HEK293T (cell line): Measurements from ENCODE around the gene WFS1.

Experiments used
- ARNT ChIP-seq: fragments of 450-650 bp; IDR thresholded peaks from 2 replicates; pipeline ENCODE4 v1.6.1; 2017; ENCODE audit warnings: mild to moderate bottlenecking
- BHLHE40 ChIP-seq: fragments of 450-650 bp; IDR thresholded peaks from 2 replicates; pipeline ENCODE4 v1.6.1; 2016; ENCODE audit warnings: mild to moderate bottlenecking, moderate library complexity, borderline replicate concordance
- CTBP1 ChIP-seq: fragments of 450-650 bp; IDR thresholded peaks from 2 replicates; pipeline ENCODE4 v1.6.1; 2016; ENCODE audit warnings: borderline replicate concordance
- ELF4 ChIP-seq: fragments of 450-650 bp; IDR thresholded peaks from 2 replicates; pipeline ENCODE4 v1.6.1; 2017; ENCODE audit warnings: antibody characterized with exemption
- FOXA1 ChIP-seq: fragments of 450-650 bp; IDR thresholded peaks from 2 replicates; pipeline ENCODE4 v1.6.1; 2016; ENCODE audit warnings: mild to moderate bottlenecking
- FOXK2 ChIP-seq: fragments of 450-650 bp; IDR thresholded peaks from 2 replicates; pipeline ENCODE4 v1.6.1; 2016; ENCODE audit warnings: mild to moderate bottlenecking
- FOXM1 ChIP-seq: fragments of 450-650 bp; IDR thresholded peaks from 2 replicates; pipeline ENCODE4 v1.6.1; 2017; ENCODE audit warnings: mild to moderate bottlenecking, borderline replicate concordance
- LEF1 ChIP-seq: fragments of 450-650 bp; IDR thresholded peaks from 2 replicates; pipeline ENCODE4 v1.6.1; 2017; ENCODE audit warnings: mild to moderate bottlenecking, borderline replicate concordance
- SP1 ChIP-seq: fragments of 450-650 bp; IDR thresholded peaks from 2 replicates; pipeline ENCODE4 v1.6.1; 2017
- SUZ12 ChIP-seq: fragments of 450-650 bp; IDR thresholded peaks from 2 replicates; pipeline ENCODE4 v1.6.1; 2016; ENCODE audit warnings: mild to moderate bottlenecking
- TARDBP ChIP-seq: fragments of 450-650 bp; IDR thresholded peaks from 2 replicates; pipeline ENCODE4 v1.6.1; 2016
- TF ChIP-seq, protein P1 (sequence below): fragments of 450-650 bp; IDR thresholded peaks from 2 replicates; pipeline ENCODE4 v1.6.1; 2016

DNA sequence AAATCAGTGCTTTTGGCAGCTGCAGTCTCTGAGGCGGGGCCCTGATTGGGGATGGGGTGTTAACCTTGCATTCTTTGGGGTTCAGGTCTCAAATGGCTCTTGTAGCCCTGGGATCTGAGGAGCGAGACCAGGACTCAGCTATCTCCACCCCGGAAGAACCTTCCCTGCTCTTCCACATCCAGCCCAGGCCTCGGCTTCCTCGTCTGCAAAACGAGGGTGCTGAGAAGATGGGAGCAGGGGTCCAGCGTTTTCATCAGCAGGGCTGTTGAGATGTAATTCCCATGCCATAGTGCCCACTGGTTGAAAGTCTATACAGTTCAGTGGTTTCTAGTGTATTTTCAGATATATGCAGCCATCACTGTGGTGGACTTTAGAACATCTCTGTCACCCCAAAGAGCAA is 34.6 kb upstream of the WFS1 start:
- TF ChIP-seq LEF1: no peak
- TF ChIP-seq FOXA1: no peak
- TF ChIP-seq ELF4: no peak
- no peak for TF ChIP-seq FOXK2
- no peak for TF ChIP-seq CTBP1
- no peak for TF ChIP-seq SP1
- TF ChIP-seq BHLHE40: no peak
- no peak for TF ChIP-seq TARDBP
- no peak for TF ChIP-seq ARNT
- no peak for TF ChIP-seq FOXM1
- TF ChIP-seq, protein P1, sequence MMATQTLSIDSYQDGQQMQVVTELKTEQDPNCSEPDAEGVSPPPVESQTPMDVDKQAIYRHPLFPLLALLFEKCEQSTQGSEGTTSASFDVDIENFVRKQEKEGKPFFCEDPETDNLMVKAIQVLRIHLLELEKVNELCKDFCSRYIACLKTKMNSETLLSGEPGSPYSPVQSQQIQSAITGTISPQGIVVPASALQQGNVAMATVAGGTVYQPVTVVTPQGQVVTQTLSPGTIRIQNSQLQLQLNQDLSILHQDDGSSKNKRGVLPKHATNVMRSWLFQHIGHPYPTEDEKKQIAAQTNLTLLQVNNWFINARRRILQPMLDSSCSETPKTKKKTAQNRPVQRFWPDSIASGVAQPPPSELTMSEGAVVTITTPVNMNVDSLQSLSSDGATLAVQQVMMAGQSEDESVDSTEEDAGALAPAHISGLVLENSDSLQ: no peak
- no peak for TF ChIP-seq SUZ12
